ES-I3 (cell line): ENCODE data around the gene NDC80.
"Not testable (repeated sequence)": the region's sequence is repeated elsewhere in the genome, so short reads cannot be mapped to it uniquely, and the experiment has no call there.

Experiments
- H3K36me3 ChIP-seq: 2 replicates; pipeline ENCODE4 v1.6.1; 2013; ENCODE audit warnings: mild to moderate bottlenecking, low read length, control low read depth, moderate library complexity; ENCODE audit not compliant: insufficient read depth
- H3K4me1 ChIP-seq: 2 replicates; pipeline ENCODE4 v1.6.1; 2013; ENCODE audit warnings: mild to moderate bottlenecking, control low read depth, low read length; ENCODE audit not compliant: insufficient read depth
- H3K9ac ChIP-seq: 2 replicates; pipeline ENCODE4 v1.6.1; 2013; ENCODE audit warnings: low read depth, mild to moderate bottlenecking, low read length, moderate library complexity
- H3K9me3 ChIP-seq: 2 replicates; pipeline ENCODE4 v1.6.1; 2013; ENCODE audit warnings: mild to moderate bottlenecking, low read length, moderate library complexity; ENCODE audit not compliant: control insufficient read depth, insufficient read depth

The NDC80 gene

GRCh38 chr18:2540575-2540974 lies 30.8 kb upstream of the NDC80 start:
- Histone ChIP-seq H3K9me3 (no peaks in the 10 kb centered on the region), H3K36me3 (no peaks in the 10 kb centered on the region; the same call in 1 of the 2 replicates), H3K4me1 (no peaks in the 10 kb centered on the region; the same call in 1 of the 2 replicates), H3K9ac (no peak overlapping the region)

GRCh38 chr18:2541925-2542563 lies 29.3 kb upstream of the NDC80 start:
- not testable (repeated sequence) for H3K9me3 ChIP-seq

DNA sequence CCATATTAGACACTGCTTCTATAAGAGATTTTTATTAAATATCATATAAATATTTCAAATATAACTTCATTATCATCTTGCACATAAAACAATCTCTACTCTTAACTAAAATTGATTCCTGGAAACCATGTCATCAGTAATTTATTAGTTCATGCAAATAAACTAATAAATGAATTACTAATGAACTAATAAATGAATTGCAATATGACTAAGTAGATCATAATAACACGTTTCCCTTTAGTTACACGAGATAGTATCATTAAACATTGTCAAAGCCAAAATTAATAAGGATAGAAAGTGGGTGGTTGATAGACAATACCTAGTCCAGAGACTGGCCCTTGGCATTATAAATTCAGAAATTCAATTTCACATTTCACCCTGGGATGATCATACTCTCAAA lies 26.2 kb upstream of the NDC80 start:
- Histone ChIP-seq H3K36me3 (no peaks in the 10 kb centered on the region), H3K4me1 (no peaks in the 10 kb centered on the region), H3K9me3 (no peaks in the 10 kb centered on the region), H3K9ac (no peak overlapping the region)

More at GRCh38 chr18:2541925-2542563, 29.3 kb upstream of the NDC80 start:
- not testable (repeated sequence) for H3K4me1 ChIP-seq, H3K9ac ChIP-seq, H3K36me3 ChIP-seq

DNA sequence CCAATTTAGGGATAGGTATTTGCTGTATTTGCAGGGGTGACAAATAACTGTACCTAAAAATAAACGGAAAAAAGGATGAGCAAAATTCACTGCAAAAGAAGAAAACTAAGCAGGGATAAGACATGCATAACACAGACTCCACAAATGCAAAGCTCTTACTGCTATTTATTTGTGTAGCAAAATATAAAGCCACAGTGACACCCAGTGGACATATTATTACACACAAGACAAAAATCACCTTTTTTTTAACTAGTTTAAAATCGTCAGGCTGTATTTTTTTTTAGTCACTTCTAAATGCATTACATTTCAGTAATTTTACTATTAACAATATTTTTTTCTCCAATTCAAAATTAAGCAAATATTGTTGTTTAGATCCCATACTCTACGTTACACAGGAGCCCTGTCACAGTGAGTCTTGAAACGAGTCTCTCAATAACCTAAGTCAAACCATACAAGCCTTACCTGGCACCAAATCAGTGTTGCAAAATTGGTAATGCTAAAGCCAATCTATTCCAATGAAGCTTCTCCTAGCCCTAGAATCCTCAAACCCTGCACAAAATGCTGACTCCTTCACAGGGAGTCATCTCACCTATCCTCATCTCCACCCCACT lies 23.8 kb upstream of the NDC80 start:
- Histone ChIP-seq H3K36me3 (no peaks in the 10 kb centered on the region), H3K4me1 (no peaks in the 10 kb centered on the region), H3K9me3 (no peaks in the 10 kb centered on the region), H3K9ac (no peak overlapping the region)

DNA sequence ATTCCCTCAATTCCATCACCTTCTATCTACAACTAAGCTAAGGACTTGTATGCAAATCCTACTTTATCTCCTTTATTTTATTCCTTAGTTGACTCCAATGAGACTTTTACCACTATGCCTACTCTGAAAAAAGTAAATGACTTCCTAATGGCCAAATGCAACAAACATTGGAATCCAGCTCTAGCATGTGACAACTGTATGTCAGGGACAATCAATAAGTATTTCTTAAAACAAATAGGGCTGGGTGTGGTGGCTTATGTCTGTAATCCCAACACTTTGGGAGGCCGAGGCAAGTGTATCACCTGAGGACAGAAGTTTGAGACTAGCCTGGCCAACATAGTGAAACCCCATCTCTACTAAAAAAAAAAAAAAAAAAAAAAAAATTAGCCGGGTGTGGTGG lies 21.9 kb upstream of the NDC80 start:
- H3K9me3 ChIP-seq: no peaks in the 10 kb centered on the region
- H3K4me1 ChIP-seq: no peaks in the 10 kb centered on the region
- no peaks in the 10 kb centered on the region for H3K36me3 ChIP-seq
- H3K9ac ChIP-seq: no peak overlapping the region

GRCh38 chr18:2551425-2551824 lies 19.9 kb upstream of the NDC80 start:
- H3K4me1 ChIP-seq: peaks cover 6% of the 10 kb centered on the region; the same call in 1 of the 2 replicates
- H3K9me3 ChIP-seq: no peaks in the 10 kb centered on the region
- H3K9ac ChIP-seq: no peak overlapping the region
- H3K36me3 ChIP-seq: no peaks in the 10 kb centered on the region

DNA sequence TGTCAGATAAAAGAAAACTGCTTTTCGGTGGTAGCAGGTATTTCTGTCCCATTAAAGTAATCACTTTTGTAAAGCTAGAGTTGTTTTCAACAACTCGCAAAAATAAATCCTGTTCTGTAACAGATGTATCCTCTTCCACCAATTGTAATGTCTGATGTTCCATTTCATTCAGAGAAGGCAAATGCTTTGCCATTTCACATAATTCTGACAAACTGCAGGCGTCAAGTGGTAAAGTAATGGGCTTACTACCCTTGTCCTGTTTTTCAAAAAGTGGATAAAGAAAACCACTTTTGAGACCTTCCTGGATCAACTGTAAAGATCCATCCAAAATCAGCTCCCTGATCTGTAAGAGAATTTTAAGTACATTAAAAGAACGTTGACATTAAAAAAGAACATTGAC lies 16.7 kb upstream of the NDC80 start:
- no peak overlapping the region for H3K9ac ChIP-seq
- H3K9me3 ChIP-seq: no peaks in the 10 kb centered on the region
- H3K4me1 ChIP-seq: peaks cover 6% of the 10 kb centered on the region; the same call in 1 of the 2 replicates
- H3K36me3 ChIP-seq: no peaks in the 10 kb centered on the region

DNA sequence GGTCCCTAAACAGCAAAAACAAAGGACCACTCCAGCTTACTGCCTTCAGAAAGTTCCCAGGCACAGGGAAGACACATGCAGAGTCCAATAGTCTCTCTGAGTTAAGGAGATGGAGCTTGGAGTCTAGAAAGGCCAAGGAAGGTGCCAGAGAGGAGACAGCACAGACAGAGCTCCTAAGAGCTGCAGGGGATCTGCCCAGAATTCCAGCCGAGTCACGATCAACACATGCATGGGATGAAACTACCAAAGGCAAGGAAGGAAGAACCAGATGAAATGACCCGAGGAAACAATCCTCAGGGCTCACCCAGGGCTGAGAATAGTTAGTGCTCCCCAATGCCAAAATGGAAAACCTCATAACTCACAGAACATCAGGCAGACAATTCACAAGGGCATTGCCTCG lies 15.5 kb upstream of the NDC80 start:
- H3K9me3 ChIP-seq: no peaks in the 10 kb centered on the region
- peaks cover 6% of the 10 kb centered on the region; the same call in 1 of the 2 replicates for H3K4me1 ChIP-seq
- no peak overlapping the region for H3K9ac ChIP-seq
- H3K36me3 ChIP-seq: no peaks in the 10 kb centered on the region

GRCh38 chr18:2557536-2557935 lies 13.8 kb upstream of the NDC80 start:
- H3K36me3 ChIP-seq: no peaks in the 10 kb centered on the region
- H3K9ac ChIP-seq: no peak overlapping the region
- peaks cover 6% of the 10 kb centered on the region; the same call in 1 of the 2 replicates for H3K4me1 ChIP-seq
- no peaks in the 10 kb centered on the region for H3K9me3 ChIP-seq

- no peak overlapping the region for H3K9ac ChIP-seq
- no peaks in the 10 kb centered on the region for H3K9me3 ChIP-seq
- peaks cover 6% of the 10 kb centered on the region; the same call in 1 of the 2 replicates for H3K4me1 ChIP-seq
- no peaks in the 10 kb centered on the region for H3K36me3 ChIP-seq
Observed at GRCh38 chr18:2559249-2559648, 12.1 kb upstream of the NDC80 start.

DNA sequence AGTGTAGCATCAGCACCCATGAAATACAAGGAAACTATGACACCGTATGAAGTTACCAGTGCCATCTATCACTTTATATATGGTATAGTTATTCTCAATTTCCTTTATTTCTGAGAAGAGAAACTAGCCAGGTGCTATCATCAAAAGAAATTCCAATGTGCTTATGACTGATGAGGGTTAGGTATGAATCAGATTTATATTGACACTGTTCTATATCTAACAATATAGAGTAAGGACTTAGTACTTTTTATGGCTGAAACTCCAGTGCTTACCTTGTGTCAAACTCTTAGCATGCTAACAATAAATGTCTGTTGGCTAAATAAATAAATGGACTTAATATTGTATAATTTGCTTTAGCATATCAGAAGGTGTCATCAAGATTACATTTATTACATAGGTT lies 7.0 kb upstream of the NDC80 start:
- Histone ChIP-seq H3K4me1 (0 out of 2 replicates have a peak, but pooled peaks cover 3% of the 10 kb centered on the region), H3K9me3 (no peaks in the 10 kb centered on the region), H3K36me3 (no peaks in the 10 kb centered on the region), H3K9ac (no peak overlapping the region)

DNA sequence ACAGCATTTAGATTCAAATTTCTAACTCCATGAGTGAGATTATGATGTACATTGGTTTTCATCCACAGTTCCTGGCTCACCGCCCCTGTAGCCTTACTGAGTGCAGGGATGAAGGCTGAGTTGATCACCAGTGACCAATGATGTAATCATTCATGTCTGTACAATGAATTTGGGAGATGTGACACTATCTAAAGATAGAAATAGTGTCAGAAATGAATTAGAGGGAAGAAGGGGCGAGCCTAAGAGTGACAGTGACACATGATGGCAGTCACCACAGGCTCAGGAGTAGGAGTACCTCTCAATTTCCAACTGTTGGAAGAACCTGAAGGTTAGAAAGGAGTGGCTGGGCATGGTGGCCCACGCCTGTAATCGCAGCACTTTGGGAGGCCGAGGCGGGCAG lies 3.2 kb upstream of the NDC80 start:
- Histone ChIP-seq H3K4me1 (peaks cover 11% of the 10 kb centered on the region), H3K36me3 (no peaks in the 10 kb centered on the region)

DNA sequence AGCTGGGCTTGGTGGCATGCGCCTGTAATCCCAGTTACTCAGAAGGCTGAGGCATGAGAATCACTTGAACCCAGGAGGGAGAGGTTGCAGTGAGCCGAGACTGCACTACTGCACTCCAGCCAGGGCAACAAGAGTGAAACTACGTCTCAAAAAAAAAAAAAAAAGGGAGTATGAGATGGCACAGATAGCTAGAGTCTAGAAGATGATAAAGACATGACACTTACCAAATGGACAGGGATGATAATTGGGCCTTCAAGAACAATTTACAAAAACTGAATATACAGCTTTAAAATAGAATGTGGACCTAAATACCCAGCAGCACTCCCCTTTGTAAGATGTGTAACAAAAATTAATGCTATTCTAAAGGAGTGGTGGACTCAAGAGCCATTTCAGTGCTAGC lies 2.8 kb upstream of the NDC80 start:
- Histone ChIP-seq H3K4me1 (peaks cover 11% of the 10 kb centered on the region), H3K9ac (no peak overlapping the region), H3K36me3 (no peaks in the 10 kb centered on the region), H3K9me3 (no peaks in the 10 kb centered on the region)

More for the DNA sequence above, 3.2 kb upstream of the NDC80 start:
- H3K9me3 ChIP-seq: no peaks in the 10 kb centered on the region
- H3K9ac ChIP-seq: no peak overlapping the region

DNA sequence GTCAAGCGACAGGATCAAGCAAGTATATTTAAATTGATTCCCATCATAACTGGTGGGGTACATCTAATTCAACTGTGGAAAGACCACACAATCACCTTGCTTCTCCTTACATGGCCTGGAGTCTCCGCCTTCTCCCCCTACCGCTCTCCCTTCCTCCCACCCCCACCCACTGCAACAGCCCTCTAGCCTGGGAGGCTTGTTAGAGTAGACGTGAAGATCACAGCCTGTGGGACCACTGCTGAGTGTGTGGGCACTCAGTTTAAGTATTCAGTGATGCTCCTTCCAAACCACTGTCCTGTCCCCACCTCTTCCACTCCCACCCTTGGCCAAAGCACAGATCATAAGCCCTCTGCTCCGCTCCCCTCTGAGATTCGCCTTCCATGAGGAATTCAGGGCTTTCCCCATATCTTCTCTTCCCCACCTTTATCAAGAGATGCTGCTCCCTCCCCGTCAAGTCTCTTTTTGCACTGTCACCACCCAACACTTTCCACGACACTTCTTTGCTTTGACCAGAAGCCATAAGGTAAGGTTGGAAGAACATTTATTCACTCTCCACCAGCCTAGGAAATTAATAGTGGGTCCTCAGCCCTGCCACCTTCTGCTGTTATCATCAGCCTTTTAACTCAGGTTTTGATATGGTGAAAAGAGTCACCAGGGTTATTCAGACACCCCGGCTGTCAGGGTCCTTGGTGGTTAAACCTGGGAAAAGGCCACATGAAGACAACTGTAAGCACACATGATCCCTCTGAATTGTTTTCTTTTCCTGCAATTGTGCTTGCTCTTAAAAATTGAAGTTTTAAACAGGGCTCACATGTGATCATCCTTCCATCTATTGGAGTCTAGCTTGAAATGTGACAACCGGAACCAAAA lies 1.8 kb upstream of the NDC80 start:
- H3K9me3 ChIP-seq: no peaks in the 10 kb centered on the region
- peak overlapping the region; percentile 96 for H3K9ac ChIP-seq
- no peaks in the 10 kb centered on the region for H3K36me3 ChIP-seq
- peaks cover 11% of the 10 kb centered on the region for H3K4me1 ChIP-seq
